Loucy (cell line): ENCODE measurements around the gene INSC.

ENCODE experiments used
- EZH2phosphoT487 ChIP-seq: fragments of 200-600 bp; IDR thresholded peaks from 2 replicates; pipeline ENCODE4 v1.6.1; 2018; ENCODE audit warnings: antibody characterized with exemption, mild to moderate bottlenecking, moderate library complexity, borderline replicate concordance
- TF ChIP-seq, protein P1 (sequence below): fragments of 200-600 bp; sonication (generic); conservative IDR thresholded peaks from 2 replicates; pipeline ENCODE4 v1.5.1; 2014; ENCODE audit warnings: mild to moderate bottlenecking, antibody characterized with exemption, low read length

DNA sequence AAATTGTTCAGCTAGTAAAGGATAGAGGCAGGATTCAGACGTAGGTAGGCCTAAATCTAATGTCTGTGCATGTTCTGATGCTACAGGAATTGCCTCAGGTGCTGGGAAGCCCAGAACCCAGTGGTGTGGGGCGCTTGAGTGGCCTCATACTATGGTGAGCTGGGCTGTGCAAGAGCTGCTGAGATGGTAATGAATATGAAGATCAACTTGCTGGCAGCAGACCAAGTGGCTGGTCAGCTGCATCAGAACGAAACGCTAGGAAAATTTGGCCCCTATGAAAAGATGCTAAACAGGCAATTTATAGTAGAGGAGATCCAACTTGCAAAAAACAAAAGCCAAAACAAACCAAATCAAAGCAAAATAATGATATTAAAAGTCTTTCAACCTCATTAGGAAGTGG lies 102.7 kb downstream of the INSC start:
- TF ChIP-seq, protein P1, sequence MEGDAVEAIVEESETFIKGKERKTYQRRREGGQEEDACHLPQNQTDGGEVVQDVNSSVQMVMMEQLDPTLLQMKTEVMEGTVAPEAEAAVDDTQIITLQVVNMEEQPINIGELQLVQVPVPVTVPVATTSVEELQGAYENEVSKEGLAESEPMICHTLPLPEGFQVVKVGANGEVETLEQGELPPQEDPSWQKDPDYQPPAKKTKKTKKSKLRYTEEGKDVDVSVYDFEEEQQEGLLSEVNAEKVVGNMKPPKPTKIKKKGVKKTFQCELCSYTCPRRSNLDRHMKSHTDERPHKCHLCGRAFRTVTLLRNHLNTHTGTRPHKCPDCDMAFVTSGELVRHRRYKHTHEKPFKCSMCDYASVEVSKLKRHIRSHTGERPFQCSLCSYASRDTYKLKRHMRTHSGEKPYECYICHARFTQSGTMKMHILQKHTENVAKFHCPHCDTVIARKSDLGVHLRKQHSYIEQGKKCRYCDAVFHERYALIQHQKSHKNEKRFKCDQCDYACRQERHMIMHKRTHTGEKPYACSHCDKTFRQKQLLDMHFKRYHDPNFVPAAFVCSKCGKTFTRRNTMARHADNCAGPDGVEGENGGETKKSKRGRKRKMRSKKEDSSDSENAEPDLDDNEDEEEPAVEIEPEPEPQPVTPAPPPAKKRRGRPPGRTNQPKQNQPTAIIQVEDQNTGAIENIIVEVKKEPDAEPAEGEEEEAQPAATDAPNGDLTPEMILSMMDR: no peak
- no peak for TF ChIP-seq EZH2phosphoT487
